Loucy (cell line): ENCODE data around the gene PIGZ.

Source experiments
- EZH2phosphoT487 ChIP-seq: fragments of 200-600 bp; IDR thresholded peaks from 2 replicates; pipeline ENCODE4 v1.6.1; 2018; ENCODE audit warnings: antibody characterized with exemption, mild to moderate bottlenecking, moderate library complexity, borderline replicate concordance
- TF ChIP-seq, protein P1 (sequence below): fragments of 200-600 bp; sonication (generic); conservative IDR thresholded peaks from 2 replicates; pipeline ENCODE4 v1.5.1; 2014; ENCODE audit warnings: mild to moderate bottlenecking, antibody characterized with exemption, low read length

- TF ChIP-seq, protein P1, sequence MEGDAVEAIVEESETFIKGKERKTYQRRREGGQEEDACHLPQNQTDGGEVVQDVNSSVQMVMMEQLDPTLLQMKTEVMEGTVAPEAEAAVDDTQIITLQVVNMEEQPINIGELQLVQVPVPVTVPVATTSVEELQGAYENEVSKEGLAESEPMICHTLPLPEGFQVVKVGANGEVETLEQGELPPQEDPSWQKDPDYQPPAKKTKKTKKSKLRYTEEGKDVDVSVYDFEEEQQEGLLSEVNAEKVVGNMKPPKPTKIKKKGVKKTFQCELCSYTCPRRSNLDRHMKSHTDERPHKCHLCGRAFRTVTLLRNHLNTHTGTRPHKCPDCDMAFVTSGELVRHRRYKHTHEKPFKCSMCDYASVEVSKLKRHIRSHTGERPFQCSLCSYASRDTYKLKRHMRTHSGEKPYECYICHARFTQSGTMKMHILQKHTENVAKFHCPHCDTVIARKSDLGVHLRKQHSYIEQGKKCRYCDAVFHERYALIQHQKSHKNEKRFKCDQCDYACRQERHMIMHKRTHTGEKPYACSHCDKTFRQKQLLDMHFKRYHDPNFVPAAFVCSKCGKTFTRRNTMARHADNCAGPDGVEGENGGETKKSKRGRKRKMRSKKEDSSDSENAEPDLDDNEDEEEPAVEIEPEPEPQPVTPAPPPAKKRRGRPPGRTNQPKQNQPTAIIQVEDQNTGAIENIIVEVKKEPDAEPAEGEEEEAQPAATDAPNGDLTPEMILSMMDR = no peak
- no peak for TF ChIP-seq EZH2phosphoT487
Measured at GRCh38 chr3:196914866-196915265, 53.8 kb downstream of the PIGZ start.
